ENCODE measurements around the gene ZNF3. TPM values are rescaled to one million over a fixed set of nuclear protein-coding genes. Genes with fewer than 3 reads are reported as not detected.

ZNF3 gene
- total and polyA plus RNA-seq, 8 donors: 12.4 to 42.0 (median 25.7) TPM

- Histone ChIP-seq H3K4me1 (peaks cover 0 to 5% (median 0%) of the 10 kb centered on the region in 4 donors), H3K27ac (no peak overlapping the region), H3K4me3 (no peak overlapping the region), H3K9me3 (no peaks in the 10 kb centered on the region), H3K36me3 (peaks cover 70 to 100% (median 99%) of the 10 kb centered on the region in 4 donors), H3K27me3 (no peaks in the 10 kb centered on the region)
- no peak for DNase-seq
- intact Hi-C loops (cut with DNase I; ENCODE audit: low total_unique reads): no loop called here
- TF ChIP-seq EP300 (IDR thresholded peaks at IDR 0.05) (no peak), POLR2AphosphoS5 (IDR thresholded peaks at IDR 0.05) (no peak), POLR2A (IDR thresholded peaks at IDR 0.05) (no peak)
- TF ChIP-seq, protein P1, sequence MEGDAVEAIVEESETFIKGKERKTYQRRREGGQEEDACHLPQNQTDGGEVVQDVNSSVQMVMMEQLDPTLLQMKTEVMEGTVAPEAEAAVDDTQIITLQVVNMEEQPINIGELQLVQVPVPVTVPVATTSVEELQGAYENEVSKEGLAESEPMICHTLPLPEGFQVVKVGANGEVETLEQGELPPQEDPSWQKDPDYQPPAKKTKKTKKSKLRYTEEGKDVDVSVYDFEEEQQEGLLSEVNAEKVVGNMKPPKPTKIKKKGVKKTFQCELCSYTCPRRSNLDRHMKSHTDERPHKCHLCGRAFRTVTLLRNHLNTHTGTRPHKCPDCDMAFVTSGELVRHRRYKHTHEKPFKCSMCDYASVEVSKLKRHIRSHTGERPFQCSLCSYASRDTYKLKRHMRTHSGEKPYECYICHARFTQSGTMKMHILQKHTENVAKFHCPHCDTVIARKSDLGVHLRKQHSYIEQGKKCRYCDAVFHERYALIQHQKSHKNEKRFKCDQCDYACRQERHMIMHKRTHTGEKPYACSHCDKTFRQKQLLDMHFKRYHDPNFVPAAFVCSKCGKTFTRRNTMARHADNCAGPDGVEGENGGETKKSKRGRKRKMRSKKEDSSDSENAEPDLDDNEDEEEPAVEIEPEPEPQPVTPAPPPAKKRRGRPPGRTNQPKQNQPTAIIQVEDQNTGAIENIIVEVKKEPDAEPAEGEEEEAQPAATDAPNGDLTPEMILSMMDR (IDR thresholded peaks at IDR 0.05): no peak
- 68 to 88% (median 85%) methylated on average over 11 of the region's 11 CpGs for WGBS, 5 donors
Measured at GRCh38 chr7:100107890-100108289, 26.4 kb upstream of the ZNF3 start.

GRCh38 chr7:100107125-100107737 lies 25.7 kb upstream of the ZNF3 start:
- Histone ChIP-seq H3K9me3 (no peaks in the 10 kb centered on the region), H3K27ac (no peak overlapping the region), H3K36me3 (peaks cover 64 to 96% (median 92%) of the 10 kb centered on the region in 4 donors), H3K27me3 (no peaks in the 10 kb centered on the region), H3K4me1 (peaks cover 5 to 12% (median 6%) of the 10 kb centered on the region in 4 donors), H3K4me3 (no peak overlapping the region)
- intact Hi-C loops (cut with DNase I; ENCODE audit: low total_unique reads): no loop called here
- WGBS, 5 donors: 82 to 89% (median 84%) methylated on average over 24 to 25 of the region's 25 CpGs
- TF ChIP-seq POLR2AphosphoS5 (IDR thresholded peaks at IDR 0.05) (no peak), POLR2A (IDR thresholded peaks at IDR 0.05) (no peak), EP300 (IDR thresholded peaks at IDR 0.05) (no peak)
- TF ChIP-seq, protein P1 (IDR thresholded peaks at IDR 0.05): no peak
- DNase-seq: no peak

- no peak for DNase-seq
- peaks cover 58 to 90% (median 86%) of the 10 kb centered on the region in 4 donors for H3K36me3 ChIP-seq
- peaks cover 6 to 14% (median 11%) of the 10 kb centered on the region in 4 donors for H3K4me1 ChIP-seq
- TF ChIP-seq EP300 (IDR thresholded peaks at IDR 0.05): no peak
- no peak for TF ChIP-seq POLR2A (IDR thresholded peaks at IDR 0.05)
- no peak for TF ChIP-seq POLR2AphosphoS5 (IDR thresholded peaks at IDR 0.05)
- TF ChIP-seq, protein P1 (IDR thresholded peaks at IDR 0.05): no peak
- WGBS, 5 donors: 81 to 86% (median 83%) methylated on average over 17 of the region's 17 CpGs
- no peak overlapping the region for H3K4me3 ChIP-seq
- H3K27me3 ChIP-seq: no peaks in the 10 kb centered on the region
- intact Hi-C loops (cut with DNase I; ENCODE audit: low total_unique reads): no loop called here
- no peaks in the 10 kb centered on the region for H3K9me3 ChIP-seq
- no peak overlapping the region for H3K27ac ChIP-seq
Measured at GRCh38 chr7:100106633-100107032, 25.1 kb upstream of the ZNF3 start.

- 93 to 100% (median 96%) methylated on average over 4 of the region's 4 CpGs for WGBS, 5 donors
- Histone ChIP-seq H3K27me3 (no peaks in the 10 kb centered on the region), H3K36me3 (peaks cover 53 to 79% (median 75%) of the 10 kb centered on the region in 4 donors), H3K4me1 (peaks cover 6 to 19% (median 14%) of the 10 kb centered on the region in 4 donors), H3K27ac (no peak overlapping the region), H3K4me3 (no peak overlapping the region), H3K9me3 (no peaks in the 10 kb centered on the region)
- TF ChIP-seq, protein P1 (IDR thresholded peaks at IDR 0.05): no peak
- TF ChIP-seq POLR2A (IDR thresholded peaks at IDR 0.05) (no peak), EP300 (IDR thresholded peaks at IDR 0.05) (no peak), POLR2AphosphoS5 (IDR thresholded peaks at IDR 0.05) (no peak)
- DNase-seq: no peak
- intact Hi-C loops (cut with DNase I; ENCODE audit: low total_unique reads): no loop called here
Measured at GRCh38 chr7:100105534-100105933, 24.0 kb upstream of the ZNF3 start.
